CD4-positive, alpha-beta memory T cell (primary cell): Measurements from ENCODE around the gene TP53I3. TPM values are rescaled to one million over a fixed set of nuclear protein-coding genes. Genes with fewer than 3 reads are reported as not detected.
"Not testable (repeated sequence)": the region's sequence is repeated elsewhere in the genome, so short reads cannot be mapped to it uniquely, and the experiment has no call there.

ENCODE experiments used
- CTCF ChIA-PET: fragments of 350-600 bp; sonication (Branson Sonifier 250); formaldehyde crosslinking; loops from one replicate; lab custom pipeline; 2021; ENCODE audit warnings: inconsistent platforms; ENCODE audit not compliant: partially characterized antibody; lab: Charles Lee
- POLR2A ChIA-PET: fragments of 350-600 bp; sonication (Branson Sonifier 250); formaldehyde crosslinking; loops from one replicate; lab custom pipeline; 2021; ENCODE audit not compliant: partially characterized antibody; lab: Charles Lee
- DNase-seq, 5 donors: peaks; one replicate each; pipeline versions ENCODE4 v3.0.0 to v3.0.0-alpha.2; 2020 to 2022; ENCODE audit warnings: mixed read lengths in 1 of 5
- H3K27ac ChIP-seq: one replicate; pipeline ENCODE4 v1.7.0; 2013; ENCODE audit warnings: low read depth, low read length
- H3K27me3 ChIP-seq: 2 replicates; pipeline ENCODE4 v1.7.0; 2013; ENCODE audit warnings: mild to moderate bottlenecking, low read length, moderate library complexity; ENCODE audit not compliant: insufficient read depth
- H3K36me3 ChIP-seq: 2 replicates; pipeline ENCODE4 v1.7.0; 2013; ENCODE audit warnings: mild to moderate bottlenecking, low read length, moderate library complexity; ENCODE audit not compliant: insufficient read depth
- H3K4me1 ChIP-seq: 2 replicates; pipeline ENCODE4 v1.7.0; 2013; ENCODE audit warnings: mild to moderate bottlenecking, low read length, moderate library complexity; ENCODE audit not compliant: insufficient read depth
- H3K4me3 ChIP-seq, 2 donors: one replicate each; pipeline ENCODE4 v1.7.0; 2013; ENCODE audit warnings: low read length in 2 of 2, mild to moderate bottlenecking in 1 of 2
- H3K9me3 ChIP-seq, 2 donors: one replicate each; pipeline ENCODE4 v1.7.0; 2013; ENCODE audit warnings: low read length in 2 of 2, control low read depth in 1 of 2; ENCODE audit not compliant: control insufficient read depth in 1 of 2
- H3K27ac Mint-ChIP-seq, 7 donors: one replicate each; pipeline ENCODE4 v1.8.0; 2020 to 2021; ENCODE audit warnings: mixed read lengths in 7 of 7, mild to moderate bottlenecking in 6 of 7, inconsistent platforms in 3 of 7, moderate library complexity in 3 of 7
- H3K27me3 Mint-ChIP-seq, 2 donors: one replicate each; pipeline ENCODE4 v1.8.0; 2020 to 2021; ENCODE audit warnings: mixed read lengths in 2 of 2
- H3K36me3 Mint-ChIP-seq, 2 donors: one replicate each; pipeline ENCODE4 v1.8.0; 2020 to 2021; ENCODE audit warnings: mixed read lengths in 2 of 2, inconsistent platforms in 1 of 2, mild to moderate bottlenecking in 1 of 2
- H3K4me1 Mint-ChIP-seq, 4 donors: one replicate each; pipeline ENCODE4 v1.8.0; 2020 to 2021; ENCODE audit warnings: mixed read lengths in 4 of 4, mild to moderate bottlenecking in 1 of 4
- H3K4me3 Mint-ChIP-seq, 8 donors: one replicate each; pipeline ENCODE4 v1.8.0; 2020 to 2021; ENCODE audit warnings: mixed read lengths in 8 of 8, mild to moderate bottlenecking in 7 of 8, moderate library complexity in 6 of 8, inconsistent platforms in 3 of 8
- H3K9me3 Mint-ChIP-seq, 8 donors: one replicate each; pipeline ENCODE4 v1.8.0; 2020 to 2021; ENCODE audit warnings: mixed read lengths in 8 of 8, mild to moderate bottlenecking in 5 of 8, inconsistent platforms in 3 of 8, moderate library complexity in 1 of 8
- intact Hi-C: fragments of 100-400 bp; cut with micrococcal nuclease; formaldehyde crosslinking; loops from one replicate; pipeline ENCODE4 v1.15.1; 2023
- polyA plus RNA-seq, 2 donors: library from polyadenylated mRNA; unstranded; fragments of 300-500 nt; fragmentation: Illumina TruSeq; gene quantifications; one replicate each; pipeline ENCODE4 v1.2.3, GENCODE V29; 2021
- total RNA-seq, 2 experiments: library from RNA; stranded (reverse); gene quantifications; one replicate each; pipeline ENCODE4 v1.2.3, GENCODE V29; 2021

TP53I3 gene
- total and polyA plus RNA-seq, 4 experiments from 2014 or later = 0.15 to 0.47 (median 0.20) TPM; not detected in 1

GRCh38 chr2:24109431-24109830 is 24.8 kb upstream of the TP53I3 start:
- Mint-ChIP-seq H3K36me3 (peaks cover 15 to 23% of the 10 kb centered on the region in 2 donors), H3K9me3 (peaks cover 3 to 30% (median 23%) of the 10 kb centered on the region in 8 donors)
- H3K27ac Mint-ChIP-seq, DNase-seq, H3K27ac ChIP-seq, H3K4me1 ChIP-seq, POLR2A ChIA-PET, H3K4me3 ChIP-seq, H3K27me3 Mint-ChIP-seq, H3K9me3 ChIP-seq, CTCF ChIA-PET, H3K4me3 Mint-ChIP-seq, H3K36me3 ChIP-seq, H3K4me1 Mint-ChIP-seq, H3K27me3 ChIP-seq, intact Hi-C loops: not testable (repeated sequence)

GRCh38 chr2:24107336-24107735 is 22.7 kb upstream of the TP53I3 start:
- H3K4me1 ChIP-seq = no peaks in the 10 kb centered on the region
- Mint-ChIP-seq H3K36me3 (peaks cover 18 to 33% of the 10 kb centered on the region in 2 donors), H3K27ac (no peak overlapping the region), H3K9me3 (peaks cover 3 to 30% (median 21%) of the 10 kb centered on the region in 8 donors), H3K27me3 (no peaks in the 10 kb centered on the region), H3K4me3 (no peak overlapping the region), H3K4me1 (peaks cover 0 to 1% (median 0%) of the 10 kb centered on the region in 4 donors)
- intact Hi-C loops = no loop called here
- ChIA-PET POLR2A (no interaction called here), CTCF (no interaction called here)
- H3K27me3 ChIP-seq = no peaks in the 10 kb centered on the region
- no peak overlapping the region for H3K4me3 ChIP-seq
- no peaks in the 10 kb centered on the region for H3K36me3 ChIP-seq
- no peak overlapping the region for H3K27ac ChIP-seq
- DNase-seq = no peak
- no peaks in the 10 kb centered on the region for H3K9me3 ChIP-seq

GRCh38 chr2:24106786-24107185 is 22.2 kb upstream of the TP53I3 start:
- CTCF ChIA-PET = no interaction called here
- POLR2A ChIA-PET = no interaction called here

GRCh38 chr2:24105816-24106215 is 21.2 kb upstream of the TP53I3 start:
- H3K36me3 ChIP-seq = no peaks in the 10 kb centered on the region
- Mint-ChIP-seq H3K27ac (no peak overlapping the region), H3K36me3 (peaks cover 18 to 38% of the 10 kb centered on the region in 2 donors), H3K4me1 (no peaks in the 10 kb centered on the region), H3K4me3 (no peak overlapping the region), H3K27me3 (no peaks in the 10 kb centered on the region), H3K9me3 (peaks cover 3 to 30% (median 20%) of the 10 kb centered on the region in 8 donors)
- CTCF ChIA-PET = interaction anchor here (0.8 kb wide), 1 partner anchor 21 kb away, joined by 4 read pairs; the partner anchor contains the start of gene TP53I3
- no peaks in the 10 kb centered on the region for H3K27me3 ChIP-seq
- POLR2A ChIA-PET = no interaction called here
- intact Hi-C loops = no loop called here
- H3K4me1 ChIP-seq = no peaks in the 10 kb centered on the region
- no peak overlapping the region for H3K27ac ChIP-seq
- no peak overlapping the region for H3K4me3 ChIP-seq
- DNase-seq = no peak
- no peaks in the 10 kb centered on the region for H3K9me3 ChIP-seq

More at GRCh38 chr2:24106786-24107185, 22.2 kb upstream of the TP53I3 start:
- H3K4me1 ChIP-seq = no peaks in the 10 kb centered on the region
- Mint-ChIP-seq H3K9me3 (peaks cover 3 to 30% (median 21%) of the 10 kb centered on the region in 8 donors), H3K4me1 (peaks cover 0 to 1% (median 0%) of the 10 kb centered on the region in 4 donors), H3K4me3 (no peak overlapping the region), H3K27ac (peak overlapping the region in 2 of 7 donors; percentile 2 to 54), H3K27me3 (no peaks in the 10 kb centered on the region), H3K36me3 (peaks cover 18 to 38% of the 10 kb centered on the region in 2 donors)
- intact Hi-C loops = no loop called here
- DNase-seq = no peak
- H3K9me3 ChIP-seq = no peaks in the 10 kb centered on the region
- H3K27me3 ChIP-seq = no peaks in the 10 kb centered on the region
- H3K27ac ChIP-seq = no peak overlapping the region
- no peaks in the 10 kb centered on the region for H3K36me3 ChIP-seq
- no peak overlapping the region for H3K4me3 ChIP-seq

GRCh38 chr2:24104906-24105305 is 20.3 kb upstream of the TP53I3 start:
- Histone ChIP-seq H3K9me3 (no peaks in the 10 kb centered on the region), H3K27ac (no peak overlapping the region), H3K36me3 (no peaks in the 10 kb centered on the region), H3K4me3 (no peak overlapping the region), H3K27me3 (no peaks in the 10 kb centered on the region), H3K4me1 (no peaks in the 10 kb centered on the region)
- POLR2A ChIA-PET = no interaction called here
- H3K4me3 Mint-ChIP-seq = no peak overlapping the region
- CTCF ChIA-PET = no interaction called here
- no peak overlapping the region for H3K27ac Mint-ChIP-seq
- H3K4me1 Mint-ChIP-seq = no peaks in the 10 kb centered on the region
- no peaks in the 10 kb centered on the region for H3K27me3 Mint-ChIP-seq
- no peak for DNase-seq
- intact Hi-C loops = no loop called here
- H3K36me3 Mint-ChIP-seq = peaks cover 18 to 45% of the 10 kb centered on the region in 2 donors
- H3K9me3 Mint-ChIP-seq = peaks cover 3 to 35% (median 23%) of the 10 kb centered on the region in 8 donors

GRCh38 chr2:24104110-24104650 is 19.5 kb upstream of the TP53I3 start:
- Mint-ChIP-seq H3K4me3 (no peak overlapping the region), H3K27ac (no peak overlapping the region), H3K4me1 (no peaks in the 10 kb centered on the region), H3K9me3 (peaks cover 3 to 35% (median 23%) of the 10 kb centered on the region in 8 donors), H3K27me3 (no peaks in the 10 kb centered on the region), H3K36me3 (peaks cover 16 to 45% of the 10 kb centered on the region in 2 donors)
- ChIA-PET CTCF (interaction anchor here (1.0 to 2.5 kb wide), 2 partner anchors 18 to 20 kb away, joined by 3 to 10 read pairs; partner anchors contain the start of gene TP53I3), POLR2A (no interaction called here)
- Histone ChIP-seq H3K4me3 (no peak overlapping the region), H3K36me3 (no peaks in the 10 kb centered on the region), H3K4me1 (no peaks in the 10 kb centered on the region), H3K27ac (no peak overlapping the region), H3K27me3 (no peaks in the 10 kb centered on the region), H3K9me3 (no peaks in the 10 kb centered on the region)
- intact Hi-C loops = no loop called here
- DNase-seq = no peak

- no peaks in the 10 kb centered on the region for H3K4me1 ChIP-seq
- no peak overlapping the region for H3K27ac ChIP-seq
- H3K27me3 ChIP-seq = no peaks in the 10 kb centered on the region
- intact Hi-C loops = no loop called here
- Mint-ChIP-seq H3K9me3 (peaks cover 0 to 30% (median 19%) of the 10 kb centered on the region in 8 donors), H3K27ac (no peak overlapping the region), H3K27me3 (no peaks in the 10 kb centered on the region), H3K36me3 (peaks cover 13 to 44% of the 10 kb centered on the region in 2 donors), H3K4me3 (no peak overlapping the region), H3K4me1 (no peaks in the 10 kb centered on the region)
- no peaks in the 10 kb centered on the region for H3K36me3 ChIP-seq
- ChIA-PET POLR2A (no interaction called here), CTCF (interaction anchor here (2.5 kb wide), 1 partner anchor 18 kb away, joined by 10 read pairs; the partner anchor contains the start of gene TP53I3)
- no peak for DNase-seq
- no peaks in the 10 kb centered on the region for H3K9me3 ChIP-seq
- H3K4me3 ChIP-seq = no peak overlapping the region
These were observed 18.0 kb upstream of the TP53I3 start for GRCh38 chr2:24102677-24103076.
